GM23248 (cell line): Measurements from ENCODE around the gene RFPL1.

Experiments used
- EZH2 ChIP-seq: fragments of 200-600 bp; sonication (generic); IDR thresholded peaks from 2 replicates; pipeline ENCODE4 v1.6.1; 2018; ENCODE audit warnings: antibody characterized with exemption, mild to moderate bottlenecking; ENCODE audit not compliant: insufficient read depth, poor library complexity, severe bottlenecking
- EZH2phosphoT487 ChIP-seq: fragments of 200-600 bp; sonication (generic); IDR thresholded peaks from 2 replicates; pipeline ENCODE4 v1.6.1; 2018; ENCODE audit warnings: antibody characterized with exemption, moderate library complexity, mild to moderate bottlenecking, low read depth; ENCODE audit not compliant: insufficient read depth

- TF ChIP-seq EZH2phosphoT487 = no peak
- TF ChIP-seq EZH2 = no peak
Observed at GRCh38 chr22:29390270-29390669, 48.1 kb upstream of the RFPL1 start.
